Left ventricle myocardium inferior (tissue), 1 donor: Measurements from ENCODE around the gene SMAD4. TPM values are rescaled to one million over a fixed set of nuclear protein-coding genes. Genes with fewer than 3 reads are reported as not detected.
"Not testable (repeated sequence)": the region's sequence is repeated elsewhere in the genome, so short reads cannot be mapped to it uniquely, and the experiment has no call there.

ENCODE experiments used
- DNase-seq: peaks from one replicate; pipeline ENCODE4 v3.0.0-alpha.2; 2020
- H3K27ac ChIP-seq: fragments of 200-600 bp; replicated peaks from 2 replicates; pipeline ENCODE4 v1.8.0; 2021
- H3K27me3 ChIP-seq: fragments of 200-600 bp; 2 replicates; pipeline ENCODE4 v1.8.0; 2021; ENCODE audit warnings: low read depth
- H3K36me3 ChIP-seq: fragments of 200-600 bp; 2 replicates; pipeline ENCODE4 v1.8.0; 2021
- H3K4me1 ChIP-seq: fragments of 200-600 bp; 2 replicates; pipeline ENCODE4 v1.8.0; 2021
- H3K4me3 ChIP-seq: fragments of 200-600 bp; 2 replicates; pipeline ENCODE4 v1.8.0; 2021; ENCODE audit warnings: mild to moderate bottlenecking, moderate library complexity
- H3K9me3 ChIP-seq: fragments of 200-600 bp; replicated peaks from 2 replicates; pipeline ENCODE4 v1.8.0; 2021
- intact Hi-C: fragments of 100-400 bp; cut with micrococcal nuclease; formaldehyde crosslinking; loops from one replicate; pipeline ENCODE4 v1.11.0; 2022
- total RNA-seq: library from RNA; stranded (reverse); fragmentation: NEBNext Ultra II Directional; extraction: Animal tissue kit (Norgen Biotek cat#: 25700); gene quantifications from one replicate; pipeline ENCODE4 v1.2.1, GENCODE V29; 2021
- TF ChIP-seq, protein P1 (sequence below): fragments of 200-600 bp; IDR thresholded peaks from 2 replicates; pipeline ENCODE4 v1.8.0; 2021; ENCODE audit warnings: antibody characterized with exemption, mild to moderate bottlenecking, borderline replicate concordance
- donor health status: DM: no; HTN: yes; CAD: no; lungs with severe emphysema.

Gene SMAD4
- total RNA-seq, 1 donor from 2014 or later, result 82.9 TPM

DNA sequence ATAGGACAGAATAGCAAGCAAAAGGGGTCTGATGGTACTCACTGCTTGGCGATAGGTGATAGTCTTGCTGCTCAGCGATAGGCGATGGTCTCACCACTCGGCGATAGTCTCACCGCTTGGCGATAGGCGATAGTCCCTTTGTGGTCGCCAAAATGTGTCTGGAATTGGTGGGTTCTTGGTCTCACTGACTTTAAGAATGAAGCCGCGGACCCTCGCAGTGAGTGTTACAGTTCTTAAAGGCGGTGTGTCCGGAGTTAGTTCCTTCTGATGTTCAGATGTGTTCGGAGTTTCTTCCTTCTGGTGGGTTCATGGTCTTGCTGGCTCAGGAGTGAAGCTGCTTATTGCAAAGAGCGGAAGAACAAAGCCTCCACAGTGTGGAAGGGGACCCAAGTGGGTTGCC lies 90.0 kb downstream of the SMAD4 start:
- intact Hi-C loops, DNase-seq, H3K4me1 ChIP-seq, H3K27ac ChIP-seq, H3K9me3 ChIP-seq, H3K4me3 ChIP-seq, H3K27me3 ChIP-seq, H3K36me3 ChIP-seq: not testable (repeated sequence)

DNA sequence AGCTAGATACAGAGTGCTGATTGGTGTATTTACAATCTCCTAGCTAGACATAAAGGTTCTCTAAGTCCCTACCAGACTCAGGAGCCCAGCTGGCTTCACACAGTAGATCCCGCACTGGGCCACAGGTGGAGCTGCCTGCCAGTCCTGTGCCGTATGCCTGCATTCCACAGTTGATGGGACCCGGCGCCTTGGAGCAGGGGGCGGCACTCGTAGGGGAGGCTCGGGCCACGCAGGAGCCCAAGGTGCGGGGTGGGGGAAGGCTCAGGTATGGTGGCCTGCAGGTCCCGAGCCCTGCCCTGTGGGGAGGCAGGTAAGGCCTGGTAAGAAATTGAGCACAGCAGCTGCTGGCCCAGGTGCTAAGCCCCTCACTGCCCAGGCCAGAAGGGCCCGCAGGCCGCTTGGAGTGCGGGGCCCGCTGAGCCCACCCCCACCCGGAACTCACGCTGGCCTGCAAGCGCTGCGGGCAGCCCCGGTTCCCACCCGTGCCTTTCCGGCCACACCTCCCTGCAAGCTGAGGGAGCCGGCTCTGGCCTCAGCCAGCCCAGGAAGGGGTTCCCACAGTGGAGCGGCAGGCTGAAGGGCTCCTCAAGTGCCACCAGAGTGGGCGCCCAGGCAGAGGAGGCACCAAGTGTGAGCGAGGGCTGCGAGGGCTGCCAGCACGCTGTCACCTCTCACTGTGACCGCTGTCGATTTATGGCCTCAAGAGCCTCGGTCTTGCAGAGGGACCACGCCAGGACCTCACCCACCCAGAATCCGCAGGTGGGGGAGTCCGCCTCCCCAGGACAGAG lies 91.0 kb downstream of the SMAD4 start:
- H3K36me3 ChIP-seq, result no peaks in the 10 kb centered on the region
- TF ChIP-seq, protein P1, sequence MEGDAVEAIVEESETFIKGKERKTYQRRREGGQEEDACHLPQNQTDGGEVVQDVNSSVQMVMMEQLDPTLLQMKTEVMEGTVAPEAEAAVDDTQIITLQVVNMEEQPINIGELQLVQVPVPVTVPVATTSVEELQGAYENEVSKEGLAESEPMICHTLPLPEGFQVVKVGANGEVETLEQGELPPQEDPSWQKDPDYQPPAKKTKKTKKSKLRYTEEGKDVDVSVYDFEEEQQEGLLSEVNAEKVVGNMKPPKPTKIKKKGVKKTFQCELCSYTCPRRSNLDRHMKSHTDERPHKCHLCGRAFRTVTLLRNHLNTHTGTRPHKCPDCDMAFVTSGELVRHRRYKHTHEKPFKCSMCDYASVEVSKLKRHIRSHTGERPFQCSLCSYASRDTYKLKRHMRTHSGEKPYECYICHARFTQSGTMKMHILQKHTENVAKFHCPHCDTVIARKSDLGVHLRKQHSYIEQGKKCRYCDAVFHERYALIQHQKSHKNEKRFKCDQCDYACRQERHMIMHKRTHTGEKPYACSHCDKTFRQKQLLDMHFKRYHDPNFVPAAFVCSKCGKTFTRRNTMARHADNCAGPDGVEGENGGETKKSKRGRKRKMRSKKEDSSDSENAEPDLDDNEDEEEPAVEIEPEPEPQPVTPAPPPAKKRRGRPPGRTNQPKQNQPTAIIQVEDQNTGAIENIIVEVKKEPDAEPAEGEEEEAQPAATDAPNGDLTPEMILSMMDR, result no peak
- intact Hi-C loops, result no loop called here
- no peaks in the 10 kb centered on the region for H3K4me1 ChIP-seq
- no peak overlapping the region for H3K4me3 ChIP-seq
- DNase-seq, result no peak
- H3K27me3 ChIP-seq, result no peaks in the 10 kb centered on the region
- no peak overlapping the region for H3K27ac ChIP-seq
- peaks cover 6% of the 10 kb centered on the region for H3K9me3 ChIP-seq

DNA sequence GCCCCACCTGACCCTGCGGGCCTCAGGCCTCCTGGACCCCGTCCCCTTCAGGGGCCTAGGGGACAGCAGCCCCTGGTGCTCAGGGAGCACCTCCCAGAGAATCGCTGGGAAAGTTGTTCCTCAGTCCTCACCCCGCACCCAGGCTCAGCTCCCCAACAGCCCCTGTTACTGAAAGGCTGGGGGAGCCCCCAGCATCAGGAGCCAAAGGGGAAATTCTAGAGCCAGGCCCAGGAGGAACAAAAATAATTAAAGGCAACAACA lies 91.5 kb downstream of the SMAD4 start:
- Histone ChIP-seq H3K36me3 (no peaks in the 10 kb centered on the region), H3K4me1 (no peaks in the 10 kb centered on the region), H3K27ac (no peak overlapping the region), H3K27me3 (no peaks in the 10 kb centered on the region), H3K9me3 (peaks cover 6% of the 10 kb centered on the region), H3K4me3 (no peak overlapping the region)
- DNase-seq, result no peak
- intact Hi-C loops, result no loop called here
- TF ChIP-seq, protein P1, result no peak

DNA sequence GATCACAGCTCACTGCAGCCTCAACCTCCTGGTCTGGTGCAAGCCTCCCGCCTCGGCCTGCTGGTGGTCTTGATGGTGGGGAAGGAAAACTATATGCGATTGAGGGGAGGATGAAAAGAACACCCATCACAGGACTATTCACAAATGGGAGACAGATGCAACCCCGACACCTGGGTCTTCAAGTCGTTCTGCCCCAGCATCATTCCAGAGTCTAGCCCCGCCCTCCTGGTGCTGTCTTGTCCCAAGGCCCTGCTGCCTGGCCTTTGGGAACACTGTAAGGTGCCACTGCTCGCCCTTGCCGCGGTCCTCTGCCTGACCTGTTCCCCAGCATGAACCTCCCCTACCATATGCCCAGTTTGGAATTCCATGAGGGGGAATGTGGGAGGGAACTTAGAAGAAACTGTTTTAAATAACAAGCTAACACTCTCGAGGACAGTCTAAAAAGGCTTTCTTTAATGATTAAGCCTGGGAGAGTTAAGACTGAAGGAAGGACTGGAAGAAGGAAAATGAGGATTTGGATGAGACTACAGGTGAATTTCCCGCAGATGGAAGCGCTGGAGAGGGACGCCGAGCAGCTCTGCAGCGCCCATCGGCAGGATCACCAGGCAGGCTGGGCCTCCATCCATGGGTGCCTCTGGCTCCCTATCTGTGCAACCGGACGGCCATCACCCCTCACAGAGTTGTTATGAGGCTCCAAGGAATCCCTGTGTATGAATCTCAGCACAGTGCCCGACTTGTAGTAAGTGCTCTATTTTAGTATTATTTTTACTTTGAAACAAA lies 92.4 kb downstream of the SMAD4 start:
- no peaks in the 10 kb centered on the region for H3K27me3 ChIP-seq
- no peaks in the 10 kb centered on the region for H3K4me1 ChIP-seq
- H3K9me3 ChIP-seq, result peaks cover 6% of the 10 kb centered on the region
- no peak for DNase-seq
- no peak overlapping the region for H3K4me3 ChIP-seq
- TF ChIP-seq, protein P1, result no peak
- no peak overlapping the region for H3K27ac ChIP-seq
- no peaks in the 10 kb centered on the region for H3K36me3 ChIP-seq
- intact Hi-C loops, result no loop called here

DNA sequence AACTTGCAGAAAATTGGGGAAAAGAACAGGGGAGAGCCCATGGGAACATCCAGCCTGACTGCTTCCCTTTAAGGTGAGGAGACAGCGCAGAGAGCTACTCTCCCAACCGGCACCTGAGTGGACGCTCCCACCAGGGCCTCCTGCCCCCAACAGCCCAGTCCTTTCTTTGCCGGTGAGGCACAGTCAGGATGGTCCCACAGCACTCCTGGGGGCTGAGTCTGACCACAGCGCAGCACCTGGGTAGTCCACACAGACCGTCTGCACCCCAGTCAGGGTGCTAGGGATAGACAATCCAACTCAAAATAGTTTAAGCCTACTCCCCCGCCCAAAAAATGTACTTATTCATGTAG lies 93.0 kb downstream of the SMAD4 start:
- Histone ChIP-seq H3K4me1 (no peaks in the 10 kb centered on the region), H3K27ac (no peak overlapping the region), H3K4me3 (no peak overlapping the region), H3K9me3 (peaks cover 6% of the 10 kb centered on the region), H3K36me3 (no peaks in the 10 kb centered on the region), H3K27me3 (no peaks in the 10 kb centered on the region)
- intact Hi-C loops, result no loop called here
- TF ChIP-seq, protein P1, result no peak
- no peak for DNase-seq

DNA sequence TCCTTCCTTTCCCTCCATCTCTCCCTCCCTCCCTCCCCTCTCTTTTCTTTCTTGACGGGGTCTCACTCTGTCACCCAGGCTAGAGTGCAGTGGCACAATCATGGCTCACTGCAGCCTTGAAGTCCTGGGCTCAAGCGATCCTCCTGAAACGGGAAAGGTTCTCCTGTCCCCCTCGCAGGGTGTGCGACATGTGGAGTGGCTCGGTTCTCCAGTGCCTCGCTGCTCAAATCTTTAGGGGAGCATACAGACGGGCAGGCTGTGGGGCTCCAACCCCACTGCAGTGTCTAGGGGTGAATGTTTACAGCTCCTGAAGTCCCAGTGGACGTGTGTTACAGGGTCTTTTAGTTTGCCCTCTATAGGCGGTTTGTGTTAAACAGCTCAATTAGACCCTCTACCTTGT lies 93.5 kb downstream of the SMAD4 start:
- Histone ChIP-seq H3K9me3 (peaks cover 6% of the 10 kb centered on the region), H3K27ac (no peak overlapping the region), H3K4me1 (no peaks in the 10 kb centered on the region), H3K27me3 (no peaks in the 10 kb centered on the region), H3K36me3 (no peaks in the 10 kb centered on the region), H3K4me3 (no peak overlapping the region)
- DNase-seq, result no peak
- TF ChIP-seq, protein P1, result no peak
- intact Hi-C loops, result no loop called here
